Left hindlimb (tissue), 1 donor: ENCODE data around the gene SYCE3.
A peak's percentile ranks its signal among the peaks of the same experiment; 100 is the strongest.
"Not testable (repeated sequence)": the region's sequence is repeated elsewhere in the genome, so short reads cannot be mapped to it uniquely, and the experiment has no call there.

ENCODE experiments used
- DNase-seq: peaks from one replicate; pipeline ENCODE4 v3.0.0-alpha.2; 2018

Gene SYCE3

DNA sequence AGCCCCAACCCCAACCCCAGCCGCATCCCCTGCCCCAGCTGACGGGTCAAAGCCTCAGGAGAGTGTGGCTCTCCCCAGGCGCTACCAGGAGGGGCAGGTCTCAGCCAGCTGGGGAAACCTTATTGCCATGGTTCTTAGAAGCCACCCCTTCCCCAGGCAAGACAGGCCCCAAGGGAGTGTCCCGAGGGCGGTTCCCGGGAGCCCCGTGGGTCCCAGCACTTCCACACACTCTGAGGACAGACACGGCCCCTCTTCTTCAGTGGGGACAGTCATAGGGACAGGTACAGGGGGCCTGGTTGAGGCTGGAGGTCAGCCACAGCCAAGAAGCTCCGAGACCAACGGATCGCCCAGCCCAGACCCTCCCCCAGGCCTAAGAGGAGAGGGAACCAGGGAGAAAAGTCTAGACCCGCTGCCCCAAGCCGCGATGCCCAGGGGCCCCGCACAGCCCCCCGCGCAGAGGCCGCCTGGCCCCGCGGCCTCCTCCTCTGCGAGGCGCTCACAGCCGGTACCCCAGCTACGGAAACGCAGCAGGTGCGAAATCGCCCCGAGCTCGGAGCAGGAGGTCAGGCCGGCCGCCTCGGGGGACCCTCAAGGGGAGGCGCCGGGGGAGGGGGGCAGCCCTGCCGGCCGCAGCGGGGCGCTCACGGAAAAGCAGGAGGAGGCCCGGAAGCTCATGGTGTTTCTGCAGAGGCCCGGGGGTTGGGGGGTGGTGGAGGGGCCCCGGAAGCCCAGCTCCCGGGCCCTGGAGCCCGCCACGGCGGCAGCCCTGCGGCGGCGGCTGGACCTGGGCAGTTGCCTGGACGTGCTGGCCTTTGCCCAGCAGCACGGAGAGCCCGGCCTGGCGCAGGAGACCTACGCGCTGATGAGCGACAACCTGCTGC, 14.4 kb downstream of the SYCE3 start:
- peak; percentile 34 for DNase-seq

DNA sequence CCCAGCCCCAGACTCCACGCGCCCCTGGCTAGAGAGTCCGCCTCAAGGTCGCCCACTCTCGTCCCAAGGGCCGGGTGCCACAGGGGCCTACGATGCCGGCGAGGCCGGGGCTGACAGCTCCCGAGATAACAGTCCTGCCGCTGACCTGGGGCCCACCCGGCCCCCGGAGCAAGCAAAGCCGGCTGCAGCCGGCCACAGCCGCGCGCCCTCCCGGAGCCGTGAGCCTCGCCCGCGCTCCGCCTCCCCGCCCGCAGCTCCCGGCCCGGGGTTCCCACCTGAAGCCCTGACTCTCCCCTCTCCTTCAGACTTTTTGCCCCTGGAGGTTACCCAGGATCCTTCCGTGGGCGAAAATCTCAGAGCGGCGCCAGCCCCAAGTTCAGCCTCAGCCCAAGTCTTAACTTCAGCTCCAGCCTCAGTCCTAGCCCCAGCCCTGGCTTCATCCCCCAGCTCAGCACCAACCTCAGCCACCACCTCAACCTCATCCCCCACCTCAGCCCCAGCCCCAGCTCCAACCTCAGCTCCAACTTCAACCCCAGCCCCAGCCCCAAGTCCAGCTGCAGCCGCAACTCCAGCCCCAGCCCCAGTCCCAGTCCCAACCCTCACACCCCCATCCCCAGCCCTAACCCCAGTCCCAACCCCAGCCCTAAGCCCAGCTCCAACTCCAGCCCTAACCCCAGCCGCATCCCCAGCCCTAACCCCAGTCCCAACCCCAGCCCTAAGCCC, 15.3 kb downstream of the SYCE3 start:
- DNase-seq: peak; percentile 17

DNA sequence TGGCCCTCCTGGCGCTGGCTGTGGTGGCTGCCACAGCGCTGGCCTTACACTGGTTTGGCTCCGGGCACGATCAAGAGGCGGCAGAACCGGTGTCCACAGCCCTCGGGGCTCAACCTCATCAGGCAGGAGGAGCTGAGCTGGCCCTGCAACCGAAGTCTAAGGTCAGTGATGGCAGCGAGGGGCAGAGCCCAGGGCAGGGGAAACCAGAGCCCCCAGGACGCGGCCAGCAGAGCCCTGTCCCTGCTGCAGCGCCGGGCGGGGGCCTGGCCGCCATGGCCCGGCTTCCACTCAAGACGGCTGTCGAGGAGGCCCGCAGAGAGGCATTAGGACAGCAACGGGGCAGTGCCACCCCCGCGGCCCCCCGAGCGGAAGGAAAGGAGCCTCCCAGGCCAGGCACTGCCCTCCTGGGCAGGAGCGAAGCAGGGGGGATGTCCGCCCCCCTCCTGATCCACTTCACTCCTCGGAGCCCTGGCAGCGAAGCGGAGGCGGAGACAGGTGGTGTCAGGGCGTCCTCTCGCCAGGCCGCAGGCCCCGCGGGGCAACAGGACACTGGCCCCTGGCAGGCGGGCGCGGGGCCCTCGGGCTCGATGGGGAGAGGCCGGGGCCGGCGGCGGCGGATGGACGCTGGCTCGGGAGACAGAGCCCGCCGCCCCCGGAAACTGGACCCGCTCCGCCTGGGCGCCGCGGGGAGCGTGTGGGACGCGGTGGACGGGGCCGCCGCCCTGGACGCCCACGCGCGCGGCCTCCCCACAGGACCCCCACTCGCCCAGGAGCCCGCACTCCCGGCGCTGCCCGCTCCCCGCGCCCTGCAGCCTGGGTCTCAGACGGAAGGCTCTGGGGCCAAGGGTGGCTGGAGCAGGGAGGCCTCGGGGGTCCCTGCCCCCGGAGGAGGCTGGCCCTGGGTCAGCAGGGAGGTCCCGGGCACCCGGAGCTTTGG, 16.1 kb downstream of the SYCE3 start:
- peak; percentile 26 for DNase-seq

DNA sequence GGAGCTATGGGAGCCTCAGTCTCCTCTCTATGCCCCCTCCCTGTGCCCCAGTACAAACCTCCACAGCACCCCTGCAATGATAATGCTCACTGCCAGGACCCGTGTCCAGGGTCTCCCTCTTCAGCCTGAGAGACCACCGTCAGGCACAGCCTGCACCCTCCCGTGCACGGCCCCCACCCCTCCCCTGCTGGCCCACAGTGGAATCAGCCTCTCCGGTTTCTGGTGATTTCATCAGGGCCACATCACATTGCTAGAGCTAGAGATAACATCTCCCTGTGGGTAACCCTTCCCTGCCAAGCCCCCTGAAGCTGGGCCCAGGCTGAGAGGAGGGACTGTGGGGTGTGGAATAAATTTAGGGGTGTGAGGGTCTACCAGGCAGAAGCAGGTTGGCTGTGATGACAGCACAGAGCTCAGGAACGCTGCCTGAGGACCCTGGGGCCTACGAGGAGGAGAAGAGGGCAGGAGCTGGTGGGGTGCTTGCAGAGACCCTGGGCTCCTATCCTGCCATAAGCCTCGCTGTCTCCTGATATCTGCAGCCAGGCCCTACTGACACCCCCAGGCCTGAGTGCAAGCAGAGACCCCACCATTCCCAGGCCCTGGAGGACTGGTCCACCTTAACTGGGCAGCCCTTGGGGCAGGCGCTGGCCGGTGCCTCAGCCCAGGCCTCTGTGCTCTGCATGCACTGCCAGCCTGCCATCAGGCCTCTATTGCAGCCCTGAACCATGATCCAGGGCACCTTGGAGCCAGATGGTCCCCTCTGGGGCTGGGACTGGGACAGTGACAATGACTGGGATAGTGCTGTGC, 17.0 kb downstream of the SYCE3 start, which contains the start of gene KLHDC7B:
TSS of gene KLHDC7B (plus strand) at position 378 of the 804 bp plus-strand sequence. CDS start at position 723, 345 bp downstream.
- peak; percentile 31 for DNase-seq

DNA sequence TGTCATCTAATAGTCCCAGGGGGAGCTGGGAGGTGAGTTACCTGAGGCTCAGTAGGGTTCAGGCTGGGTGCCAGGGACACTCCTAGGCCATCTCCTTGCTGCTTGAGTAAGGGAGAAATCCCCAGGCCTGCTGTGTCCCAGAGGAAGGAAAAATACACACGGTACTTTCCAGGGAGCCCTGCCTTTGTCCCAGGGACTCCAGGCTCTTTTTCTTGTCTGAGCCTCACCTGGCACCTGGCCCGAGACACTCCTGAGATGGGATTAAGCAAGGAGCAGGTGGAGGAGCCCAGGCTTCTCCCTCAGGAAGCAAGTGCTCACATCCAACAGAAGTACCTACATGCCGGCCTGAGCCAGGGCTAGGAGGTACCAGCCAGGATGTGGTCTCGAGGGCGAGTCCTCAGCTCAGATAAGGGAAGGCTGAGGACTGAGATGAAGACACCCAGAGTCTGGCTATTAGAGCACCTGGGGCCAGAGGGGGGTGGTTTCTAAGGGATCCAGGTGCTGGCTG, 17.9 kb downstream of the SYCE3 start:
- no peak for DNase-seq

DNA sequence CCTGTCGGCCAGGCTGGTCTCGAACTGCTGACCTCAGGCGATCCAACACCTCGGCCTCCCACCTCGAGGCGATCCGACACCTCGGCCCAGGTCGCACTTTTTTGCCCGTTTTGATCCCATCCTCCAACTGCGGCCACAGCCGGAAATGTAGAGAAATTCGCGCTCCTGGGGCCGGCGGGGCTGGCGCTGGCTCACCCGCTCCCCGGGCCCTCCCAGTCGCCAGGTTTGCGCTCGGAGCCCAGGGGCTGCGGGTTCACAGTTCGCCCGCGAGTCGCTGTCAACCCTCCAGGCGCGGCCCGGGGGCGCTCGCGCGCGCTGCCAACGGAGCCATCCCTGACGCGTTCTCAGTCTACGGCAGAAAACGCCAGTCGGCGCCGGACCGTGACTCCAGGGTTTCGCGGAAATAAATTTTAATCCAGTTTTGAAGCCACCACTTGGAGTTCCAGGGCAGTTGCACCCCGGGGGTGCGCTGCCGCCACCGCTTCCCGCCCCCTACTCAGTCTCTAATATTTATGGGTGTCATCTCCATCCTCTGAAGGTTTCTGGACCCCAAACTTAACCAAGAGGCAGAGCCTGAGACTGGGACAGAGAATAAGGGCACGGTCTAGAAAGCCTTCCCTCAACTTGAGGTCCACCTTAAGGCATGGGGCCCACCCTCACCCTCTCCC, 18.5 kb downstream of the SYCE3 start:
- DNase-seq: no peak

DNA sequence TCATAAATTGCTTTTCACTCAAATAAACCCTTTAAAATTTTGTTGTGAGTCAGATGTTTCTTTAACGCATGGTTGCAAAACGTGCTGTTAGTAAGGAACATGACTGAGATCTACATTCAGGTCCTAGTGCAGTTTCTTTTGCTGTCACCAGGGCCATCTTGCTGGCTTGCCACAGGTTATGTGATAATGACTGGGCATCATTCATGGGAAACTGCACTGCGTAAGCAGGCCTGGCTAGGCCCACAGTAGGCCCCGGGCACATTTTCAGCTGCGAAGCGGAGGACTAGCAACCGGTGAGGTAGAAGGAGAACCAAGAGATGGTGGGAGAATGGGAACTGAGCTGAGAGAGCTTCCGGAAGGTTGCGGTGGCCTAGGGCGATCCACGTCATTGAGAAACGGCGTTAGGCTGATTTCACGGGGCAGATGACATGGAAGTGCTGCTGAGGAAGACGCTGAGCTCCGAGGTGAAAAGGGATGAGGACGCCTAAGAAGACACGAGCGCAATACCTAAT, 20.2 kb downstream of the SYCE3 start:
- DNase-seq: peak; percentile 25

DNA sequence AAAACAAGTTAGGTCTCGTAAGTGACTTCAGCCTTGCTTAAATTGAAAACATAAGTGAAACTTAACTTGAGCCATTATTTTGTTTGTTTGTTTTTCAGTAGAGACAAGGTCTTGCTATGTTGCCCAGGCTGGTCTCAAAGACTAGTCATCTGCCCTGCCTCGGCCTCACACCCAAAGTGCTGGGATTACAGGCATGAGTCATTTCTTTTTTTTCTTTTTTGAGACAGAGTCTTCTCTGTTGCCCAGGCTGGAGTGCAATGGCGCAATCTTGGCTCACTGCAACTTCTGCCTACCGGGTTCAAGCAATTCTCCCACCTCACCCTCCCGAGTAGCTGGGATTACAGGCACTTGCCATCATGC, 21.1 kb downstream of the SYCE3 start:
- DNase-seq: peak; percentile 14

DNA sequence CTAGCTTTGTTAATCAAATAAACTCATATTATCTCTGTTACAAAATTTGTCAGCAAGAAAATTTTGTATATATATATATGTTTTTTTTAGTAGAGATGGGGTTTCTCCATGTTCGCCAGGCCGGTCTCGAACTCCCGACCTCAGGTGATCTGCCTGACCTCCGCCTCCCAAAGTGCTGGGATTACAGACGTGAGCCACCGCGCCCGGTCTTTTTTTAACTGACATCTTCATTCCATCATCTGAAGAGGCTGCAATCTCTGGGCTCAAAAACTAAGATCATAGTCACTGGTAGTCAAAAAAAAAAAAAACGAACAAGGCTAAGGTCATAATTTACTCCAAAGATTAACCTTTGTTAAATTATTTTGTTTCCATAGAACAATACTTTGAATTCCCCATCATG, 22.3 kb downstream of the SYCE3 start:
- peak; percentile 2 for DNase-seq

DNA sequence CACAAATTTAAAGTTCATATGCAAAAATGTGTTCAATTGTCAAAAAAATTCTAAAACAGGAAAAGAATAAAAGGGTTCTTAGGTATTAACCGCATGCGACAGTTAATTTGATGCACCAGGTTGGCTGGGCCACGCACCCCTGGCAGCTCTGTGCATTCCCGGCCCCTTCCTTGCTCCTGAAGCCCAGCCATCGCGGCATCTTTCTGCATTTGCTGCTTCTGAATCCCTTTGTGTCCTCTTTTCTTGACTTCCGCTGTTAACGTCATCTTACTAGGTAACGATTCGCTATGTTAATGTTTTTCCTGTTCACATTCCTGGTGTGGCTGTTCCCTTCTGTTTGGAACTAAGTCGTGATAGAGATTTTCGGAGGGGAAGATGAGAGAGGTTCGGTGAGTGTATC, 25.0 kb downstream of the SYCE3 start:
- DNase-seq: no peak

DNA sequence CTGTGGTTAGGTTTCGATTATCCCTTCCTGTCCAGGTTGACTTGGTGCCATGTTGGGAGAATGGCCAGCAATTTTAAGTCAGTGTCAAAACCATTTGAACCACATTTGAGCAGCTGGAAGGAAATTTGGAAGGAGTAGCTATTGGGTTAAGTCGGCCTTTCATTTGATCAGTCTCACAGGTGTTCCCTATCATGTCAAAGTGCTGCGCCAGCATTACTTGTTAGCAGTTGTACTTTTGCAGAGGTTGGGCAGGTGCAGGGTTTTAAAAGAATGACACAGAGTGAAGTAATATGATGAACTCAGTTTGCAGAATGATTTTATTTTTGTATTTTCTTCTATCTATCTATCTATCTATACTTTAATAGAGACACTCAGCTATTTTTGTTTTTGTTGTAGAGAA, 26.5 kb downstream of the SYCE3 start:
- no peak for DNase-seq

DNA sequence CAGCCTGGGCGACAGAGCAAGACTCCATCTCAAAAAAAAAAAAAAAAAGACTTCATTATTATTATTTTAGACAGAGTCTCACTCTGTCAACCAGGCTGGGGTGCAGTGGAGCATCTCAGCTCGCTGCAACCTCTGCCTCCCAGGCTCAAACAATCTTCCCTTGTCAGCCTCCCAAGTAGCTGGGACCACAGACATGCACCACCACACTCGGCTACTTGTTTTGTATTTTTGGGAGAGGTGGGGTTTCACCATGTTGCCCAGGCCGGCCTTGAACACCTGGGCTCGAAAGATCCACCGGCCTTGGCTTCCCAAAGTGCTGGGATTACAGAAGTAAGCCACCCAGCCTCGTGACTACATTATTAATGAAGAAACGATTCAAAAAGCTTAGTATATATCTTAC, 27.6 kb downstream of the SYCE3 start:
- no peak for DNase-seq

DNA sequence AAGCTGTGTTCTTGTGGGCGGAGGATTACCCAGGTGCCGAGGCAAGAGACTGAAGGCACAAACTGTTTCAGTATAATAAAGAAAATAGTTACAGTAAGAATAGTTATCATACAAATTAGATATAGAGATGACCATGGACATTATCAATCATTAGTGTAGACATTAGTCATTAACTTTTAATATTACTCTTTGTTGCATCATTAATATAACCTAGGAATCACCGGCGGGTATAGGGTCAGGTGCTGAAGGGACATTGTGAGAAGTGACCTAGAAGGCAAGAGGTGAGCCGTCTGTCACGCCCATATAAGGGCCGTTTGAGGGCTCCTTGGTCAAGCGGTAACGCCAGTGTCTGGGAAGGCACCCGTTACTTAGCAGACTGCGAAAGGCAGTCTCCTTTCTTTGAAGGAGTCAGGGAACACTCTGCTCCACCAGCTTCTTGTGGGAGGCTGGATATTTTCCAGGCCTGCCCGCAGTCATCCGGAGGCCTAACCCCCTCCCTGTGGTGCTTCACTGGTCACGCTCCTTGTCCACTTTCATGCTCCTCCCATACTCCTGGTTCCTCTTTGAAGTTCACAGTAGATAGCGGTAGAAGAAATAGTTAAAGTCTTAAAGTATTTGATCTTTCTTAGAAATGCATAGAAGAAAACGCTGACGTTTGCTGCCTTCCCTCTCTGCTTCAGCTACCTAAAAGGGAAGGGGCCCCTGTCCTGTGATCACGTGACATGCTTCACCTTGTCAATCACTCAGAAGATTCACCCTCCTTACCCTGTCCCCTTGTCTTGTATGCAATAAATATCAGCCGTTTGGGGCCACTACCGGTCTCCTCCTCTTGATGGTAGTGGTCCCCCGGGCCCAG, 28.6 kb downstream of the SYCE3 start:
- DNase-seq: not testable (repeated sequence)

DNA sequence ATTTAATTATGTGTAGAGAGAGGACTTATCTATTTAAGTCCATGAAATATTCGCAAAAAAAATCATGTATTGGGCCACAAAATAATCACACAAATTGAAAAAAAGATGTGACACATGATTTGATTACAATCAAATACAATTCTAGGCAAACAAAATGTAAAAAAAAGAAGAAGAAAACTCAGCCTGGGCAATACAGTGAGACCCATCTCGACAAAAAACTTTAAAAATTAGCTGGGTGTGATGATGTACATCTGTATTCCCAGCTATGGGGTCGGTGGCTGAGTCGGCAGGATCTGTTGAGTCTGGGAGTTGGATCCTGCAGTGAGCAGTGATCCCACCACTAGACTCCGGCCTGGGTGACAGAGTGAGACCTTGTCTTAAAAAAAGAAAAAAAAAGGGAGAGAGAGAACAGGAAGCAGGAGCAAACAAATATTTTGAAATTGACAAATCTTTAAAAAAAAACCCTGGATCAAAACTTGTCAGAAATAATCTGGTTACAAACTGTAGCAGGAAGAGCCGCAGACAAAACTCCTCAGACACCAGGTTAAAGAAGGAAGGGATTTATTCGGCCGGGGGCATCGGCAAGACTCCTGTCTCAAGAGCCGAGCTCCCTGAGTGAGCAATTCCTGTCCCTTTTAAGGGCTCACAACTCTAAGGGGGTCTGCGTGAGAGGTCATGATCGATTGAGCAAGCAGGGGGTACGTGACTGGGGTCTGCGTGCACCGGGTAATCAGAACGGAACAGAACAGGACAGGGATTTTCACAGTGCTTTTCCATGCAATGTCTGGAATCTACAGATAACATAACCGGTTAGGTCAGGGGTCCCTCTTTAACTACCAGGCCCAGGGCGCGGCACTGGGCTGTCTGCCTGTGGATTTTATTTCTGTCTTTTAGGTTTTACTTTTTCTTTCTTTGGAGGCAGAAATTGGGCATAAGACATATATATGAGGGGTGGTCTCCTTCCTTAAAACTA, 29.6 kb downstream of the SYCE3 start:
- DNase-seq: no peak

DNA sequence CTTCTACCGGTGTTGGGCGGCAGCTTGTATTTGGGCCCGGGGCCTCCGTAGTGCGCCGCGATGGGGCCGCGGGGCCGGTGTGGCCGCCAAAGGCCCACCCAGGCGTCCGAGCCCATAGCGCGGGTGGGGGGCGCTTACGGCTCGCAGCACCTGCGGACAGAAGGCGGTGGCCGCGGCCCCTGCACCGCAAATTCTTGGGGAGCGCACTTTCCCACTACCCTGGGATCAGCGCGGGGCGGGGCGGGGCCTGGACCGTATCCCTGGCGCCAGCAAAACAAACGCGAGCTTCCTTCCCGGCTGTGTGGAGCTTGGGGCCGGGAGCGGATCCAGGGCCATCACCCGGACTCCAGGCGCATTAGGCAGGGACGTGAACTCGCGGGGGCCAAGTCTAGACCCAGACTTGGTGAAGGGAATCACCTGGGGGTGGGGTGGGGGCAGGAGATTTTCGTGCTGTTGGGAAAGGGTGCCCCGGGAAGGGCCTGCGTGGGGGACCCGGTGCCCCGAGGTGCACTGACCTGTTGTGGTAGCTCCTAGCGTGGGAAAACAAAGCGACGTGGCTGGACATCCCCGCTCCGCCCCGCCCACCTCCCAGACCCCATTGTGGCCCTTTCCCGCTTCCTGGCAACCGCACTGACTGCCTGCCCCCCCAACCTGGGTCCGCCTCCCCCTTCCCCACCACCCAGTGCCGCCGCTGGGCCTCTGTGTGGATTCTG, 30.6 kb downstream of the SYCE3 start:
- peak; percentile 83 for DNase-seq

DNA sequence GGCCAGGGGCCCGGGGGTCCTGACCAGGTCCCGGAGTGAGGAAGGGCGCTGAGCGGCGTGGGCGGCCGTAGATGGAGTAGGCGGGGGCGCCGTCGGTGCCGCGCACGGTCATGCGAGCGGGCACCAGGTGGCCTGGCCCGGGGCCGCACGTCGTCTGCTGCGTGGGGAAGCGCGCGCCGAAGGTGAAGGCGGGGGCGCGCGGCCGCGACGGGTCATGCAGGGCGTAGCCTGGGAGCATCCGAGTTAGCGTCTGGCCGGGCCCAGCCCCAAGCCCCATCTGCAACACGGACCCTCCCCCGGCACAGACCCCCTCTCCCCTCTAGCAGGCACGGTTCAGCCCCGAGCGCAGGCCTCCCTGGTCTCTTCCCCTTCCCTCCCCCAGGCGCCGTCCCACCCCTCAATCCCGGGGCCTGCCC, 31.2 kb downstream of the SYCE3 start:
- DNase-seq: no peak

DNA sequence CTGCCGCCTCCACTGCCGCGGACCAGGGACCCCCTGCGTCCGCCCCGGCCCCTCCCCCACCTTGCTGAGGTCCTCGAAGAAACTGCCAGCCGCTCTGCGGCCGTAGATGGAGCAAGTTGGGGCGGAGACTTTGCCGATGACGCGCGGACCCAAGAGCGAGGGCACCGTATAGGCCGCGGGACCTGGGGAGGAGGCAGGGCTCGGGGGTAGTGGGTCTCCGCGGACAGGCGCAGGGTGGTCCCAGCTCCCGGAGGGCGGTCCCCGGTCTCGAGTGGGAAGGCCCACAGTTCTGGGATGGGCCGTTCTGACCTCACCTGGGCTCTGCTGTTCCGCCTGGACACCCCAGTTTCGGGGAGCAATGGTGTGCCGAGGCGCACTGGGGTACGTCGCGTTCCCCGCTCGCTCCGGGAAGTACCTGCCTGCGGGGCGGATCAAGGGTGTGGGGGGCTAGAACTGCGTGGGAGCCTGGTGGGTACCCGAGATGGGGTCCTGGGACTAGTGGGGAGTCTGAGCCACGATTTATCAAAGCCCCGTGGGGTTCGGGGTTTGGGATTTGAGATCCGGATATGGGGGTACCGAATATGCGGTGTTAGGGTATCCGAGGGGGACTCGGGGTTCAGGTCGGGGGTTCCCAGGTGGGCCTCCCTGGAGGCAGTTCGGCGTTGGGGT, 31.7 kb downstream of the SYCE3 start:
- DNase-seq: peak; percentile 70

DNA sequence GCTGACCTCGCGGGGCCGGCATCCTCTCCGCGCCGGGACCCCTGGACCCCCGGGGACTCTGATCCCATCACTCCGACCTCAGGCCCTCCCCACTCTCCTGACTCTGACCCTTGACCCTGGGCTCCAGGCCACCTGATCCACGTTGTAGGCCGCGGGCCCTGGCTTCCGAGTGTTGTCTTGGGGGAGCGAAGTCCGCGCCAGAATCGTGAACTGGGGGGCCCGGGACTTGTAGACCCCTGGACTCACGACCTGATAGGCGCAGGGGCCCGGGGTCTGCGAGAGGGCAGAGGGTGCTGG, 32.2 kb downstream of the SYCE3 start:
- peak; percentile 53 for DNase-seq
